Measurements from ENCODE around the gene AQP3.
"Not testable (repeated sequence)": the region's sequence is repeated elsewhere in the genome, so short reads cannot be mapped to it uniquely, and the experiment has no call there.

The AQP3 gene

DNA sequence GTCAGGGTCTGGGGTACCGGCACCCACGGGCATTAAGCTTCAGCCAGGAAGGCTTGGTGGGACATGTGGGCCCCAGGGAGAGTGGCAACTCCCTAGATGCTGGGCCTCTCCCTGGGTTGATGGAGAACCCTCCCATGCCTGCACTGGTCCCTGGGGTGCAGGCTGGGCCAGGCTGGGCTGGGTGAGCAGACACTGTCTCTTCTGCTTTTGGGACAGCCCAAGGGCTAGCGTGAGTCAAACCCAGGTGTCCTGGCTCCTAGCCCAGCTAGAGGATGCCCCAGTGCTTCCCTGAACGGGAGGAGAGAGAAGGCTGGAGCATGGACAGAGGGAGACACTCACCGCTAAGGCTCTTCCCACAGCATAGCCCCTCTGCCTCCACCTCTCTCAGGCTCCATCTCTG, 39.3 kb downstream of the AQP3 start:
- DNase-seq, result no peak

- DNase-seq, result no peak
Measured at GRCh38 chr9:33407061-33407460, 40.3 kb downstream of the AQP3 start.

DNA sequence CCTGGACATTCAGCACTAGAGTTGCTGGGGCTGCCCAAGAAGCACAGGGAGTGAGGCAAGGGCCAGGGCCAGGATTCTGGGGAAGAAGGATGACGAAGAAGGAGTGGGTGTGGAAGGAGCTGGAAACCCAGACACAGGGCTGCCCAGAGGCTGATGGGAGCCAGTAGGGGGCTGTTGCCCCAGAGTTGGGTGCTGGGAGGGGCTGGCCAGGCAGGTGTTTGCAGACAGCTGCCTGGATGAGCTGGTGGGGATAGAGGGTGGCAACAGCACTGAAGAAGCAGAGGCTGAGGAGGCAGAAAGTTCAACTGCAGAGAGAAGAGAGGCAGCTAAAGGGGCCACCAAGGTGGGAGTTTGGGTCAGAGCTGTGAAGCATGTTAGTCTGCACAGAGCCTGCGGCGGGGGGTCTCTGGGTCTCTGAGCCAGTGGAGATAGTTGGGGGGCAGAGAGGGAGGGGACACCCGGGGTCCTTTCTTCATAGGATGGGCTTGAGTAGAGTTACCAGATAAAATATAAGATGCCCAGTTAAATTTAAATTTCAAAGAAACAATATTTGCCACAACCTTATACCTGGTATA, 42.5 kb downstream of the AQP3 start:
- no peak for DNase-seq

- no peak for DNase-seq
Measured at GRCh38 chr9:33403941-33404787, 43.2 kb downstream of the AQP3 start.

DNA sequence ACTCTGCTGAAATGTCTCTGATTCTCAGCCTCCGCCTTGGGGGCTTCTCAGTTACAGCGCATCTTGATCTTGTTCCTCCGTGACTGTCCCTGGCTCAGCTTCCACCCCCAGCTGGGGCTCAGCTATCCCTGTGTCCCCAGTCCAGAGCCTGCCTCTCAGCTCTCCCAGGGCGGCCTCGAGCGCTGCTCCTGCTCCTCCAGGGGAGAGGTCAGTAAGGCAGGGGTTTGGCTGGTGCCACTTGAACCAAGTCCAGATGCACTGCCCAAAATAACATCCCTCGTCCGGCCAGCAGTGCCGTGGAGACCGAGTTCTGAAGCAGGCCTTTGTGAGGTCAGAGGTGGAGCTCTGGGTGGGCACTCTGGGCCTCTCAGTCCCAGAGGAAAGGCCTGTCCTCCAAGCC, 45.0 kb downstream of the AQP3 start, which contains the start of gene AQP7:
TSS of gene AQP7 (minus strand) at position 198 of the 400 bp plus-strand sequence. CDS start 1,306 bp downstream, outside the sequence.
- not testable (repeated sequence) for DNase-seq

- DNase-seq, result not testable (repeated sequence)
Measured at GRCh38 chr9:33401809-33402208, 45.6 kb downstream of the AQP3 start.

DNA sequence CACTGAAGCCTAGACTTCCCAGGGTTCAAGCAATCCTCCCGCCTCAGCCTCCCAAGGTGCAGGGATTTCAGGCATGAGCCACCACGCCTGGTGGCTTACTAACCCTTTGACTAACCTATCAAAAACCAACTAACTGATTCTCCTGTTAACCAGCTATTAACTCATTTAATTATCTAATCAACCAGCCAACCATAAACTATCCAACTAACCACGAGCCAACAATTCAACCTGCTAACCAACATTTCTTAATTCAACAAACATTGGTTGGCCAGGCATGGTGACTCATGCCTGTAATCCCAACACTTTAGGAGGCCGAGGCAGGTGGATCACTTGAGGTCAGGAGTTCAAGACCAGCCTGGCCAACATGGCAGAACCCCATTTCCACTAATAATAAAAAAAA, 48.3 kb downstream of the AQP3 start:
- DNase-seq, result not testable (repeated sequence)

DNA sequence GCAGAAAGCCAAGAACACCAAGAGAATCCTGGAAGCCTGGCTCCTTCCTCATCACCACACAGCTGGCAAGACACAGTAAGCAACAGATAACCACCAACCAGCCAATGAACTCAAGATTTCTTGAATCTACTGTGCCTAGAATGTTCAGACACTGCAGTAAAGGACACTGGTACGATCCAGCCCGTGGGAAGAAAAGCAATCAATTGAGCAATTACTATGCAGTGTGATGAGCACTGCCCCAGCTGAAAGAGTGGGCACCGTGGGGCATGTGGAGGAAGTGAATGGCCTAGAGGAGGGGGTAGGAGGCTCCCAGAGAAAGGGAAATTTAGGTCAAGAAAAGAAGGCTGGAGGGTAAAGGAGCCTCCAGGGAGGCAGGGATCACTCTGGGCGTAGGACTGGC, 49.6 kb downstream of the AQP3 start:
- not testable (repeated sequence) for DNase-seq

- not testable (repeated sequence) for DNase-seq
Measured at GRCh38 chr9:33395159-33395879, 52.1 kb downstream of the AQP3 start.

GRCh38 chr9:33393986-33394385, 53.4 kb downstream of the AQP3 start:
- DNase-seq, result not testable (repeated sequence)

DNA sequence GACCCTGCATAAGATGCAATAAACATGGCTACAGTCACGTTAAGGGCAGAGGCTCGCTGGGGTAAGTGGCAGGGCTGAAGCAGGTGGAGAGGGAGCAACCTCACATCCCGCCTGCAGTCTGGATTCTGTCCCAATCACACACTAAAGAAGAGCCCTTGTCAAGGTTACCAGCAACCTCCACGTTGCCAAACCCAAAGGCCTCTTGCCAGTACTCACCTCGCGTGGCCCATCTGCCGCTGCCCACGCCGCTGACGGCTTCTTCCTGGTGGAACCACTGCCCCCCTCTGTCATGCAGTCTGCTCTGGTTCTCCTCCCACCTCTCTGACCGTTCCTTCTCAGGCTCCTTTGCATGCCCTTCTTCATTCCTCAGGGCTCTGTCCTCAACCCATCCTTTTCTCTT, 53.8 kb downstream of the AQP3 start:
- DNase-seq, result no peak

DNA sequence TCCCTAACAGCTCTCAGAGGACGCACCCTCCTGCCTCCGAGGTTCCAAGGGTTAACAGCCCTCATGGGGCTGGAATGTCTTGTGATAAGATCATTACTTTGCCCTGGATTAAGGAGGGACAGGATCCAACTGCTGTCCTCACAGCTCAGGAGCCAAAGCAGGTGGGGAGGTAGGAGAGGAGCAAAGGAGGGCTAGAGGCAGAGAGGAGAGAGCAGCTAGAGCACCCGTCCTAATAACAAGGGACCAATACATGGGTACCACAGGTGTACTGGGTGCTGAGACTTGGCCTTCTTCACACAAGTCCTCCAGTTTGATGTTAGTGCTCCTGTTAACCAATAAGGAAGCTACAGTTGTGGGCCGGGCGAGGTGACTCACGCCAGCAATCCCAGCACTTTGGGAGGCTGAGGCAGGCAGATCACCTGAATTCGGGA, 54.8 kb downstream of the AQP3 start:
- not testable (repeated sequence) for DNase-seq
